Measurements from ENCODE around the gene IMP4. TPM values are rescaled to one million over a fixed set of nuclear protein-coding genes. Genes with fewer than 3 reads are reported as not detected.

IMP4 gene
- total and polyA plus RNA-seq, 2 experiments from 2014 or later = 87.8 to 147 TPM

DNA sequence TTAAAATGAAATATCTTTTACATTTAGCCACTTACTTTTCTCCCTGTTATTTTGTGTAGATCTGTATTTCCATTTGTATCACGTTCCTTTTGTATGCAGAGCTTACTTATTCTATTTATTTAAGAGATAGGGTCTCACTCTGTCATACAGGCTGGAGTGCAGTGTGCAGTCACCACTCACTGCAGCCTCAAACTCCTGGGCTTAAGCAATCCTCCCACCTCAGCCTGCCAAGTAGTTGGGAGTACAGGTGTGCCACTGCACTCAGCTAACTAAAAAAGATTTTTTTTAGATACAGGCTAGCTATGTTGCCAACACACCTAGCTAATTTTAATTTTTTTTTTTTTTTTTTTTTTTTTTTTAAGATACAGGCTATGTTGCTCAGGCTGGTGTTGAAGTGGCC, 24.0 kb downstream of the IMP4 start:
- Mint-ChIP-seq H3K27me3 (ENCODE audit: insufficient read depth, low read depth, poor library complexity) (peaks cover 10% of the 10 kb centered on the region), H3K4me3 (no peak overlapping the region), H3K9me3 (no peaks in the 10 kb centered on the region; the same call in 2 of the 3 replicates), H3K27ac (no peak overlapping the region), H3K4me1 (peaks cover 22% of the 10 kb centered on the region), H3K36me3 (ENCODE audit: low read depth) (peaks cover 11% of the 10 kb centered on the region)
- H3K27me3 ChIP-seq (ENCODE audit: insufficient read depth) = no peaks in the 10 kb centered on the region
- peaks cover 27% of the 10 kb centered on the region for H3K4me1 ChIP-seq (ENCODE audit: insufficient read depth)
- H3K4me3 ChIP-seq = no peak overlapping the region
- DNase-seq (ENCODE audit: low spot score) = no peak
- no peaks in the 10 kb centered on the region for H3K36me3 ChIP-seq (ENCODE audit: insufficient read depth)
- ATAC-seq = no peak
- no peaks in the 10 kb centered on the region for H3K79me2 ChIP-seq (replicated peaks; ENCODE audit: insufficient read depth)
- H3K4me2 ChIP-seq = no peak overlapping the region
- H4K20me1 ChIP-seq (replicated peaks; ENCODE audit: insufficient read depth) = no peaks in the 10 kb centered on the region
- H3F3A ChIP-seq (replicated peaks; ENCODE audit: low read depth) = no peaks in the 10 kb centered on the region
- no peak for TF ChIP-seq EZH2phosphoT487 (IDR thresholded peaks at IDR 0.05; ENCODE audit: unreplicated experiment)
- TF ChIP-seq POLR2AphosphoS5 (IDR thresholded peaks at IDR 0.05; ENCODE audit: low read depth) = no peak
- TF ChIP-seq, protein P1, sequence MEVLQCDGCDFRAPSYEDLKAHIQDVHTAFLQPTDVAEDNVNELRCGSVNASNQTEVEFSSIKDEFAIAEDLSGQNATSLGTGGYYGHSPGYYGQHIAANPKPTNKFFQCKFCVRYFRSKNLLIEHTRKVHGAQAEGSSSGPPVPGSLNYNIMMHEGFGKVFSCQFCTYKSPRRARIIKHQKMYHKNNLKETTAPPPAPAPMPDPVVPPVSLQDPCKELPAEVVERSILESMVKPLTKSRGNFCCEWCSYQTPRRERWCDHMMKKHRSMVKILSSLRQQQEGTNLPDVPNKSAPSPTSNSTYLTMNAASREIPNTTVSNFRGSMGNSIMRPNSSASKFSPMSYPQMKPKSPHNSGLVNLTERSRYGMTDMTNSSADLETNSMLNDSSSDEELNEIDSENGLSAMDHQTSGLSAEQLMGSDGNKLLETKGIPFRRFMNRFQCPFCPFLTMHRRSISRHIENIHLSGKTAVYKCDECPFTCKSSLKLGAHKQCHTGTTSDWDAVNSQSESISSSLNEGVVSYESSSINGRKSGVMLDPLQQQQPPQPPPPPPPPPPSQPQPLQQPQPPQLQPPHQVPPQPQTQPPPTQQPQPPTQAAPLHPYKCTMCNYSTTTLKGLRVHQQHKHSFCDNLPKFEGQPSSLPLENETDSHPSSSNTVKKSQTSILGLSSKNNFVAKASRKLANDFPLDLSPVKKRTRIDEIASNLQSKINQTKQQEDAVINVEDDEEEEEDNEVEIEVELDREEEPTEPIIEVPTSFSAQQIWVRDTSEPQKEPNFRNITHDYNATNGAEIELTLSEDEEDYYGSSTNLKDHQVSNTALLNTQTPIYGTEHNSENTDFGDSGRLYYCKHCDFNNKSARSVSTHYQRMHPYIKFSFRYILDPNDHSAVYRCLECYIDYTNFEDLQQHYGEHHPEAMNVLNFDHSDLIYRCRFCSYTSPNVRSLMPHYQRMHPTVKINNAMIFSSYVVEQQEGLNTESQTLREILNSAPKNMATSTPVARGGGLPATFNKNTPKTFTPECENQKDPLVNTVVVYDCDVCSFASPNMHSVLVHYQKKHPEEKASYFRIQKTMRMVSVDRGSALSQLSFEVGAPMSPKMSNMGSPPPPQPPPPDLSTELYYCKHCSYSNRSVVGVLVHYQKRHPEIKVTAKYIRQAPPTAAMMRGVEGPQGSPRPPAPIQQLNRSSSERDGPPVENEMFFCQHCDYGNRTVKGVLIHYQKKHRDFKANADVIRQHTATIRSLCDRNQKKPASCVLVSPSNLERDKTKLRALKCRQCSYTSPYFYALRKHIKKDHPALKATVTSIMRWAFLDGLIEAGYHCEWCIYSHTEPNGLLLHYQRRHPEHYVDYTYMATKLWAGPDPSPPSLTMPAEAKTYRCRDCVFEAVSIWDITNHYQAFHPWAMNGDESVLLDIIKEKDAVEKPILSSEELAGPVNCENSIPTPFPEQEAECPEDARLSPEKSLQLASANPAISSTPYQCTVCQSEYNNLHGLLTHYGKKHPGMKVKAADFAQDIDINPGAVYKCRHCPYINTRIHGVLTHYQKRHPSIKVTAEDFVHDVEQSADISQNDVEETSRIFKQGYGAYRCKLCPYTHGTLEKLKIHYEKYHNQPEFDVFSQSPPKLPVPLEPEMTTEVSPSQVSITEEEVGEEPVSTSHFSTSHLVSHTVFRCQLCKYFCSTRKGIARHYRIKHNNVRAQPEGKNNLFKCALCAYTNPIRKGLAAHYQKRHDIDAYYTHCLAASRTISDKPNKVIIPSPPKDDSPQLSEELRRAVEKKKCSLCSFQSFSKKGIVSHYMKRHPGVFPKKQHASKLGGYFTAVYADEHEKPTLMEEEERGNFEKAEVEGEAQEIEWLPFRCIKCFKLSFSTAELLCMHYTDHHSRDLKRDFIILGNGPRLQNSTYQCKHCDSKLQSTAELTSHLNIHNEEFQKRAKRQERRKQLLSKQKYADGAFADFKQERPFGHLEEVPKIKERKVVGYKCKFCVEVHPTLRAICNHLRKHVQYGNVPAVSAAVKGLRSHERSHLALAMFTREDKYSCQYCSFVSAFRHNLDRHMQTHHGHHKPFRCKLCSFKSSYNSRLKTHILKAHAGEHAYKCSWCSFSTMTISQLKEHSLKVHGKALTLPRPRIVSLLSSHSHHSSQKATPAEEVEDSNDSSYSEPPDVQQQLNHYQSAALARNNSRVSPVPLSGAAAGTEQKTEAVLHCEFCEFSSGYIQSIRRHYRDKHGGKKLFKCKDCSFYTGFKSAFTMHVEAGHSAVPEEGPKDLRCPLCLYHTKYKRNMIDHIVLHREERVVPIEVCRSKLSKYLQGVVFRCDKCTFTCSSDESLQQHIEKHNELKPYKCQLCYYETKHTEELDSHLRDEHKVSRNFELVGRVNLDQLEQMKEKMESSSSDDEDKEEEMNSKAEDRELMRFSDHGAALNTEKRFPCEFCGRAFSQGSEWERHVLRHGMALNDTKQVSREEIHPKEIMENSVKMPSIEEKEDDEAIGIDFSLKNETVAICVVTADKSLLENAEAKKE (CRISPR knock-in tag; IDR thresholded peaks at IDR 0.05) = no peak
- no peak for TF ChIP-seq STAT1 (IDR thresholded peaks at IDR 0.05; ENCODE audit: unreplicated experiment)
- no peak for TF ChIP-seq ZNF114 (CRISPR knock-in tag; IDR thresholded peaks at IDR 0.05)
- TF ChIP-seq, protein P2, sequence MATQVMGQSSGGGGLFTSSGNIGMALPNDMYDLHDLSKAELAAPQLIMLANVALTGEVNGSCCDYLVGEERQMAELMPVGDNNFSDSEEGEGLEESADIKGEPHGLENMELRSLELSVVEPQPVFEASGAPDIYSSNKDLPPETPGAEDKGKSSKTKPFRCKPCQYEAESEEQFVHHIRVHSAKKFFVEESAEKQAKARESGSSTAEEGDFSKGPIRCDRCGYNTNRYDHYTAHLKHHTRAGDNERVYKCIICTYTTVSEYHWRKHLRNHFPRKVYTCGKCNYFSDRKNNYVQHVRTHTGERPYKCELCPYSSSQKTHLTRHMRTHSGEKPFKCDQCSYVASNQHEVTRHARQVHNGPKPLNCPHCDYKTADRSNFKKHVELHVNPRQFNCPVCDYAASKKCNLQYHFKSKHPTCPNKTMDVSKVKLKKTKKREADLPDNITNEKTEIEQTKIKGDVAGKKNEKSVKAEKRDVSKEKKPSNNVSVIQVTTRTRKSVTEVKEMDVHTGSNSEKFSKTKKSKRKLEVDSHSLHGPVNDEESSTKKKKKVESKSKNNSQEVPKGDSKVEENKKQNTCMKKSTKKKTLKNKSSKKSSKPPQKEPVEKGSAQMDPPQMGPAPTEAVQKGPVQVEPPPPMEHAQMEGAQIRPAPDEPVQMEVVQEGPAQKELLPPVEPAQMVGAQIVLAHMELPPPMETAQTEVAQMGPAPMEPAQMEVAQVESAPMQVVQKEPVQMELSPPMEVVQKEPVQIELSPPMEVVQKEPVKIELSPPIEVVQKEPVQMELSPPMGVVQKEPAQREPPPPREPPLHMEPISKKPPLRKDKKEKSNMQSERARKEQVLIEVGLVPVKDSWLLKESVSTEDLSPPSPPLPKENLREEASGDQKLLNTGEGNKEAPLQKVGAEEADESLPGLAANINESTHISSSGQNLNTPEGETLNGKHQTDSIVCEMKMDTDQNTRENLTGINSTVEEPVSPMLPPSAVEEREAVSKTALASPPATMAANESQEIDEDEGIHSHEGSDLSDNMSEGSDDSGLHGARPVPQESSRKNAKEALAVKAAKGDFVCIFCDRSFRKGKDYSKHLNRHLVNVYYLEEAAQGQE (IDR thresholded peaks at IDR 0.05; ENCODE audit: unreplicated experiment) = no peak
- TF ChIP-seq, protein P3, sequence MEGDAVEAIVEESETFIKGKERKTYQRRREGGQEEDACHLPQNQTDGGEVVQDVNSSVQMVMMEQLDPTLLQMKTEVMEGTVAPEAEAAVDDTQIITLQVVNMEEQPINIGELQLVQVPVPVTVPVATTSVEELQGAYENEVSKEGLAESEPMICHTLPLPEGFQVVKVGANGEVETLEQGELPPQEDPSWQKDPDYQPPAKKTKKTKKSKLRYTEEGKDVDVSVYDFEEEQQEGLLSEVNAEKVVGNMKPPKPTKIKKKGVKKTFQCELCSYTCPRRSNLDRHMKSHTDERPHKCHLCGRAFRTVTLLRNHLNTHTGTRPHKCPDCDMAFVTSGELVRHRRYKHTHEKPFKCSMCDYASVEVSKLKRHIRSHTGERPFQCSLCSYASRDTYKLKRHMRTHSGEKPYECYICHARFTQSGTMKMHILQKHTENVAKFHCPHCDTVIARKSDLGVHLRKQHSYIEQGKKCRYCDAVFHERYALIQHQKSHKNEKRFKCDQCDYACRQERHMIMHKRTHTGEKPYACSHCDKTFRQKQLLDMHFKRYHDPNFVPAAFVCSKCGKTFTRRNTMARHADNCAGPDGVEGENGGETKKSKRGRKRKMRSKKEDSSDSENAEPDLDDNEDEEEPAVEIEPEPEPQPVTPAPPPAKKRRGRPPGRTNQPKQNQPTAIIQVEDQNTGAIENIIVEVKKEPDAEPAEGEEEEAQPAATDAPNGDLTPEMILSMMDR (conservative IDR thresholded peaks at IDR 0.05; ENCODE audit: low read depth in 2 of 2) = no peak
- TF ChIP-seq, protein P4, sequence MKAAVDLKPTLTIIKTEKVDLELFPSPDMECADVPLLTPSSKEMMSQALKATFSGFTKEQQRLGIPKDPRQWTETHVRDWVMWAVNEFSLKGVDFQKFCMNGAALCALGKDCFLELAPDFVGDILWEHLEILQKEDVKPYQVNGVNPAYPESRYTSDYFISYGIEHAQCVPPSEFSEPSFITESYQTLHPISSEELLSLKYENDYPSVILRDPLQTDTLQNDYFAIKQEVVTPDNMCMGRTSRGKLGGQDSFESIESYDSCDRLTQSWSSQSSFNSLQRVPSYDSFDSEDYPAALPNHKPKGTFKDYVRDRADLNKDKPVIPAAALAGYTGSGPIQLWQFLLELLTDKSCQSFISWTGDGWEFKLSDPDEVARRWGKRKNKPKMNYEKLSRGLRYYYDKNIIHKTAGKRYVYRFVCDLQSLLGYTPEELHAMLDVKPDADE (IDR thresholded peaks at IDR 0.05) = no peak
- no peak for TF ChIP-seq JUNB (IDR thresholded peaks at IDR 0.05; ENCODE audit: unreplicated experiment)
- TF ChIP-seq ZNF331 (CRISPR knock-in tag; IDR thresholded peaks at IDR 0.05; ENCODE audit: low read depth) = no peak
- H3K27ac ChIP-seq (ENCODE audit: low read depth) = no peak overlapping the region
- no peak overlapping the region for H2AFZ ChIP-seq
- H3K9me2 ChIP-seq (ENCODE audit: insufficient read depth) = no peaks in the 10 kb centered on the region

Measured in GM23338 (cell line).